HepG2 (cell line): ENCODE data around the gene SMARCB1. TPM values are rescaled to one million over a fixed set of nuclear protein-coding genes. Genes with fewer than 3 reads are reported as not detected.

Experiments used
- CBX1 ChIP-seq: IDR thresholded peaks from one replicate; pipeline ENCODE4 v1.6.1; 2016; ENCODE audit warnings: antibody characterized with exemption, low read depth
- DMAP1 ChIP-seq: IDR thresholded peaks from 2 replicates; pipeline ENCODE4 v1.6.1; 2016
- FLYWCH1 ChIP-seq: sonication (generic); formaldehyde crosslinking; IDR thresholded peaks from 2 replicates; pipeline ENCODE4 v1.8.1; 2023; ENCODE audit warnings: mild to moderate bottlenecking, missing genetic modification reagents
- KMT2A ChIP-seq: sonication (generic); formaldehyde crosslinking; IDR thresholded peaks from 2 replicates; pipeline ENCODE4 v1.4.0; 2020; ENCODE audit warnings: missing genetic modification reagents
- ONECUT2 ChIP-seq: sonication (generic); formaldehyde crosslinking; IDR thresholded peaks from 2 replicates; pipeline ENCODE4 v1.4.0; 2020; ENCODE audit warnings: missing genetic modification reagents
- RXRA ChIP-seq: sonication (generic); formaldehyde crosslinking; IDR thresholded peaks from 2 replicates; pipeline ENCODE4 v1.5.1; 2020; ENCODE audit warnings: missing genetic modification reagents
- SMAD1 ChIP-seq: sonication (generic); formaldehyde crosslinking; IDR thresholded peaks from 2 replicates; pipeline ENCODE4 v1.4.0; 2020; ENCODE audit warnings: missing genetic modification reagents, low read depth, mild to moderate bottlenecking, borderline replicate concordance
- TCF7 ChIP-seq: sonication (generic); IDR thresholded peaks from 2 replicates; pipeline ENCODE4 v1.6.1; 2016; ENCODE audit warnings: antibody characterized with exemption, low read depth
- ZNF138 ChIP-seq: sonication (generic); formaldehyde crosslinking; IDR thresholded peaks from 2 replicates; pipeline ENCODE4 v1.5.0; 2020; ENCODE audit warnings: mild to moderate bottlenecking, low read depth, missing genetic modification reagents
- ZNF432 ChIP-seq: sonication (generic); formaldehyde crosslinking; IDR thresholded peaks from 2 replicates; pipeline ENCODE4 v1.5.0; 2020; ENCODE audit warnings: missing genetic modification reagents, mild to moderate bottlenecking, borderline replicate concordance
- ZNF484 ChIP-seq: sonication (generic); formaldehyde crosslinking; IDR thresholded peaks from 2 replicates; pipeline ENCODE4 v1.5.1; 2020; ENCODE audit warnings: mild to moderate bottlenecking, low read depth, missing genetic modification reagents, borderline replicate concordance
- ZNF607 ChIP-seq: sonication (generic); formaldehyde crosslinking; IDR thresholded peaks from 2 replicates; pipeline ENCODE4 v1.5.1; 2020; ENCODE audit warnings: missing genetic modification reagents, mild to moderate bottlenecking, borderline replicate concordance
- ZNF780A ChIP-seq: sonication (generic); formaldehyde crosslinking; IDR thresholded peaks from 2 replicates; pipeline ENCODE4 v1.8.0; 2022; ENCODE audit warnings: mild to moderate bottlenecking, missing genetic modification reagents, moderate library complexity
- ZNF788 ChIP-seq: sonication (generic); formaldehyde crosslinking; IDR thresholded peaks from 2 replicates; pipeline ENCODE4 v1.5.0; 2020; ENCODE audit warnings: mild to moderate bottlenecking, missing genetic modification reagents, borderline replicate concordance
- polyA plus RNA-seq, 8 experiments: library from polyadenylated mRNA; depleted of rRNA in 3 of 8; stranded (reverse) in 7 of 8; unstranded in 1 of 8; fragments of >200 nt; fragmentation: Illumina TruSeq in 4 of 8; extraction: Trizol in 4 of 8; gene quantifications; 2 replicates each; pipeline versions ENCODE4 v1.2.1 to v1.2.3, GENCODE V29; 2011 to 2016; ENCODE audit warnings: low read depth in 4 of 8, missing spikeins in 1 of 8, mixed read lengths in 1 of 8; ENCODE audit not compliant: insufficient read depth in 1 of 8
- total RNA-seq, 5 experiments: library from RNA; depleted of rRNA; stranded (reverse); fragments of >200 nt; fragmentation: Illumina TruSeq; extraction: Trizol; gene quantifications; 2 replicates each; pipeline ENCODE4 v1.2.3, GENCODE V29; 2016; ENCODE audit warnings: low read depth in 1 of 5
- TF ChIP-seq, protein P1 (sequence below): IDR thresholded peaks from 2 replicates; pipeline ENCODE4 v1.6.1; 2012; ENCODE audit warnings: low read depth, low read length, improper control_type of control experiment
- TF ChIP-seq, protein P2 (sequence below): sonication (generic); formaldehyde crosslinking; IDR thresholded peaks from 2 replicates; pipeline ENCODE4 v1.4.0; 2020; ENCODE audit warnings: missing genetic modification reagents
- TF ChIP-seq, protein P3 (sequence below): sonication (generic); formaldehyde crosslinking; conservative IDR thresholded peaks from 2 replicates; pipeline ENCODE4 v1.4.0; 2020; ENCODE audit warnings: missing genetic modification reagents
- TF ChIP-seq, protein P4 (sequence below): IDR thresholded peaks from 2 replicates; pipeline ENCODE4 v1.6.1; 2016

The SMARCB1 gene
- total and polyA plus RNA-seq, 2 of the 13 experiments (the other 11 are each of a cell fraction or from before 2014, with no cell fraction given), result 74.0 to 166 TPM

DNA sequence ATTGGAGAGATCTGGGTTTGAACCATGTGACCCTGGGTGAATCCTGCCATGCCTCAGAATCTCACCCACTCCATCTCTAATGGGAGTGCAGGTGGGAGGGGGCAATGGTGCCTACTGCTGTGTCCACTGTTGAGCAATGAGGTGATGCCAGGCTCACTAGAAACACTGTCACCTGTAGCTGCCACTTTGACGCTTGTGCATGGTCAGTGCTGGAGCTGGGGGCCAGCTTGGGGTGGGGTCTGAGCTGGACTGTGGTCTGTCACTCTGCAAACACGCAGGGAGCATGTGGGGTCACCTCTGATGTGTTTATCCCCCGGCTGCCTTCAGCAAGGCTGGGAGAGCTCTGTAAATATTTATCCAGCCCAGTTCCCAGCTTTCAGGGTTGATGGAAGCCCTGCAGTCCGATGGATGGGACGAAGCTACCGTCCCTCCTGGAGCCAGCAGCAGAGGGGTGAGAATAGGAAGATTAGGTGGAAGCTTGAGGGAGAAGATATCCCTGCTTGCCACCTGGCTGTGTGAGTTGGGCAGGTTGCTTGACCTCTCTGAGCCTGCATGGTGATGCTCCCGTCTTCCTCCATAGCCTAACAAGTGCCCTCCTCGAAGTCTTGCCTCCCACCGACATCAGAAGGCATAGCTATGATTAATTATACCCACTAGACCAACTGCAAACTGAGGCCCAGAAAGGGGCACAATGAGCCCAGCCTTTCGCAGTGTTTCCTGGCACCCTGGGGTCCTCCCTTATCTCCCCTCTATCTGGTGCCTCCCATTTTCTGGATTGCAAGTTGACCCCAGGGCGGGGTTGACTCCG is 12.4 kb upstream of the SMARCB1 start (continued):
- TF ChIP-seq, protein P1, sequence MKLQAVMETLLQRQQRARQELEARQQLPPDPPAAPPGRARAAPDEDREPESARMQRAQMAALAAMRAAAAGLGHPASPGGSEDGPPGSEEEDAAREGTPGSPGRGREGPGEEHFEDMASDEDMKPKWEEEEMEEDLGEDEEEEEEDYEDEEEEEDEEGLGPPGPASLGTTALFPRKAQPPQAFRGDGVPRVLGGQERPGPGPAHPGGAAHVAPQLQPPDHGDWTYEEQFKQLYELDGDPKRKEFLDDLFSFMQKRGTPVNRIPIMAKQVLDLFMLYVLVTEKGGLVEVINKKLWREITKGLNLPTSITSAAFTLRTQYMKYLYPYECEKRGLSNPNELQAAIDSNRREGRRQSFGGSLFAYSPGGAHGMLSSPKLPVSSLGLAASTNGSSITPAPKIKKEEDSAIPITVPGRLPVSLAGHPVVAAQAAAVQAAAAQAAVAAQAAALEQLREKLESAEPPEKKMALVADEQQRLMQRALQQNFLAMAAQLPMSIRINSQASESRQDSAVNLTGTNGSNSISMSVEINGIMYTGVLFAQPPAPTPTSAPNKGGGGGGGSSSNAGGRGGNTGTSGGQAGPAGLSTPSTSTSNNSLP, result no peak
- TF ChIP-seq, protein P2, sequence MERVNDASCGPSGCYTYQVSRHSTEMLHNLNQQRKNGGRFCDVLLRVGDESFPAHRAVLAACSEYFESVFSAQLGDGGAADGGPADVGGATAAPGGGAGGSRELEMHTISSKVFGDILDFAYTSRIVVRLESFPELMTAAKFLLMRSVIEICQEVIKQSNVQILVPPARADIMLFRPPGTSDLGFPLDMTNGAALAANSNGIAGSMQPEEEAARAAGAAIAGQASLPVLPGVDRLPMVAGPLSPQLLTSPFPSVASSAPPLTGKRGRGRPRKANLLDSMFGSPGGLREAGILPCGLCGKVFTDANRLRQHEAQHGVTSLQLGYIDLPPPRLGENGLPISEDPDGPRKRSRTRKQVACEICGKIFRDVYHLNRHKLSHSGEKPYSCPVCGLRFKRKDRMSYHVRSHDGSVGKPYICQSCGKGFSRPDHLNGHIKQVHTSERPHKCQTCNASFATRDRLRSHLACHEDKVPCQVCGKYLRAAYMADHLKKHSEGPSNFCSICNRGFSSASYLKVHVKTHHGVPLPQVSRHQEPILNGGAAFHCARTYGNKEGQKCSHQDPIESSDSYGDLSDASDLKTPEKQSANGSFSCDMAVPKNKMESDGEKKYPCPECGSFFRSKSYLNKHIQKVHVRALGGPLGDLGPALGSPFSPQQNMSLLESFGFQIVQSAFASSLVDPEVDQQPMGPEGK (CRISPR knock-in tag), result peak; percentile 97
- no peak for TF ChIP-seq SMAD1 (CRISPR knock-in tag)
- TF ChIP-seq RXRA (CRISPR knock-in tag), result peak; percentile 99
- no peak for TF ChIP-seq ZNF432 (CRISPR knock-in tag)
- TF ChIP-seq ZNF780A (CRISPR knock-in tag), result no peak
- TF ChIP-seq ZNF607 (CRISPR knock-in tag), result no peak; the same call in 1 of the 2 replicates
- no peak for TF ChIP-seq ONECUT2 (CRISPR knock-in tag)
- TF ChIP-seq ZNF484 (CRISPR knock-in tag), result no peak
- TF ChIP-seq ZNF788 (CRISPR knock-in tag), result peak; percentile 86; the same call in 1 of the 2 replicates
- TF ChIP-seq KMT2A (CRISPR knock-in tag), result no peak
- no peak for TF ChIP-seq CBX1
- TF ChIP-seq FLYWCH1, result no peak
- TF ChIP-seq, protein P3, sequence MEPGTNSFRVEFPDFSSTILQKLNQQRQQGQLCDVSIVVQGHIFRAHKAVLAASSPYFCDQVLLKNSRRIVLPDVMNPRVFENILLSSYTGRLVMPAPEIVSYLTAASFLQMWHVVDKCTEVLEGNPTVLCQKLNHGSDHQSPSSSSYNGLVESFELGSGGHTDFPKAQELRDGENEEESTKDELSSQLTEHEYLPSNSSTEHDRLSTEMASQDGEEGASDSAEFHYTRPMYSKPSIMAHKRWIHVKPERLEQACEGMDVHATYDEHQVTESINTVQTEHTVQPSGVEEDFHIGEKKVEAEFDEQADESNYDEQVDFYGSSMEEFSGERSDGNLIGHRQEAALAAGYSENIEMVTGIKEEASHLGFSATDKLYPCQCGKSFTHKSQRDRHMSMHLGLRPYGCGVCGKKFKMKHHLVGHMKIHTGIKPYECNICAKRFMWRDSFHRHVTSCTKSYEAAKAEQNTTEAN (CRISPR knock-in tag), result peak; percentile 40; the same call in 1 of the 2 replicates
- TF ChIP-seq, protein P4, sequence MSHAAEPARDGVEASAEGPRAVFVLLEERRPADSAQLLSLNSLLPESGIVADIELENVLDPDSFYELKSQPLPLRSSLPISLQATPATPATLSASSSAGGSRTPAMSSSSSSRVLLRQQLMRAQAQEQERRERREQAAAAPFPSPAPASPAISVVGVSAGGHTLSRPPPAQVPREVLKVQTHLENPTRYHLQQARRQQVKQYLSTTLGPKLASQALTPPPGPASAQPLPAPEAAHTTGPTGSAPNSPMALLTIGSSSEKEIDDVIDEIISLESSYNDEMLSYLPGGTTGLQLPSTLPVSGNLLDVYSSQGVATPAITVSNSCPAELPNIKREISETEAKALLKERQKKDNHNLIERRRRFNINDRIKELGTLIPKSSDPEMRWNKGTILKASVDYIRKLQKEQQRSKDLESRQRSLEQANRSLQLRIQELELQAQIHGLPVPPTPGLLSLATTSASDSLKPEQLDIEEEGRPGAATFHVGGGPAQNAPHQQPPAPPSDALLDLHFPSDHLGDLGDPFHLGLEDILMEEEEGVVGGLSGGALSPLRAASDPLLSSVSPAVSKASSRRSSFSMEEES (CRISPR knock-in tag), result peak; percentile 59; the same call in 1 of the 2 replicates
- peak; percentile 52; the same call in 1 of the 2 replicates for TF ChIP-seq DMAP1 (CRISPR knock-in tag)
- peak; percentile 72 for TF ChIP-seq TCF7
- no peak for TF ChIP-seq ZNF138 (CRISPR knock-in tag)
